ENCODE measurements around the gene SNED1. TPM values are rescaled to one million over a fixed set of nuclear protein-coding genes. Genes with fewer than 3 reads are reported as not detected.
"Not testable (repeated sequence)": the region's sequence is repeated elsewhere in the genome, so short reads cannot be mapped to it uniquely, and the experiment has no call there.

Gene SNED1
- total RNA-seq, 3 donors from 2014 or later: 27.1 to 46.9 (median 35.2) TPM

DNA sequence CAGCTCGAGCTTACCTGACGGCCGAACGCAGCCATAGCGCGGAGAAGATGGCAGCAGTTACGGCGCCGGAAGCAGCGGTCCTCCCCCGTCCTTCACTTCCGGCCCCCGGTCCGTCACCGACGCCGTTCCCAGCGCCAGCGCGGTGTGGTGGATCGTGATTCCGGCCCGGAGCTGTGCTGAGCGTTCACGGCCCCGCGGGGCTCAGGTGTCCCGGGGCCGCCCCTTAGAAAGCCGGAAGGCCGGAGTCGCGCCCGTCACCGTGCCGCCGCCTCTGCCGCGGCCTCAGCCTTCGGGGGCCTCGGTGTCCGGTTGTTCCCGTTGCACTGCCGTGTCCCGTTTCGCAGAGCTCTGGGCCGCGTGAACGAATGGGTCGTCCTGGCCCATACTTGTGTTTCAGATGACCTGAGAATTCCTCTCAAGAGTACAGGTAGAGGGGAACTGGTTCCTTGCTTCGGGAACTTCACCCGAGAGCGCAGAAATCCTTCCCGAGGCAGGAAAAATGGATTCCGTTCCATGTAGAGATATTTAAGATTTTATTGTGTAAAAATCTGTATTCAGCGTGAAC lies 103.9 kb downstream of the SNED1 start, which contains the start of gene MTERF4:
Gene MTERF4, minus strand, starts transcription at position 49 of the 565 bp plus-strand sequence. Its CDS starts 14 bp downstream, at position 35.
- DNase-seq (ENCODE audit: low spot score in 2 of 2): peak; percentile 78 to 90
- Histone ChIP-seq H3K27me3 (no peaks in the 10 kb centered on the region), H3K36me3 (no peaks in the 10 kb centered on the region), H3K9me3 (no peaks in the 10 kb centered on the region), H3K27ac (peak within 1 kb of the TSS; percentile 87 to 89), H3K4me1 (no peaks in the 10 kb centered on the region), H3K4me3 (peak within 1 kb of the TSS; percentile 87 to 90 (median 87))
- intact Hi-C loops (cut with DNase I; ENCODE audit: low total_unique reads): loop anchor here (5.0 kb wide), 1 partner anchor 210 kb away; no protein-coding TSS in a partner anchor
- TF ChIP-seq, protein P1, sequence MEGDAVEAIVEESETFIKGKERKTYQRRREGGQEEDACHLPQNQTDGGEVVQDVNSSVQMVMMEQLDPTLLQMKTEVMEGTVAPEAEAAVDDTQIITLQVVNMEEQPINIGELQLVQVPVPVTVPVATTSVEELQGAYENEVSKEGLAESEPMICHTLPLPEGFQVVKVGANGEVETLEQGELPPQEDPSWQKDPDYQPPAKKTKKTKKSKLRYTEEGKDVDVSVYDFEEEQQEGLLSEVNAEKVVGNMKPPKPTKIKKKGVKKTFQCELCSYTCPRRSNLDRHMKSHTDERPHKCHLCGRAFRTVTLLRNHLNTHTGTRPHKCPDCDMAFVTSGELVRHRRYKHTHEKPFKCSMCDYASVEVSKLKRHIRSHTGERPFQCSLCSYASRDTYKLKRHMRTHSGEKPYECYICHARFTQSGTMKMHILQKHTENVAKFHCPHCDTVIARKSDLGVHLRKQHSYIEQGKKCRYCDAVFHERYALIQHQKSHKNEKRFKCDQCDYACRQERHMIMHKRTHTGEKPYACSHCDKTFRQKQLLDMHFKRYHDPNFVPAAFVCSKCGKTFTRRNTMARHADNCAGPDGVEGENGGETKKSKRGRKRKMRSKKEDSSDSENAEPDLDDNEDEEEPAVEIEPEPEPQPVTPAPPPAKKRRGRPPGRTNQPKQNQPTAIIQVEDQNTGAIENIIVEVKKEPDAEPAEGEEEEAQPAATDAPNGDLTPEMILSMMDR (IDR thresholded peaks at IDR 0.05): no peak
- peak; percentile 90 to 92 (median 90) for TF ChIP-seq POLR2AphosphoS5 (IDR thresholded peaks at IDR 0.05)
- no peak for TF ChIP-seq POLR2A (IDR thresholded peaks at IDR 0.05)

DNA sequence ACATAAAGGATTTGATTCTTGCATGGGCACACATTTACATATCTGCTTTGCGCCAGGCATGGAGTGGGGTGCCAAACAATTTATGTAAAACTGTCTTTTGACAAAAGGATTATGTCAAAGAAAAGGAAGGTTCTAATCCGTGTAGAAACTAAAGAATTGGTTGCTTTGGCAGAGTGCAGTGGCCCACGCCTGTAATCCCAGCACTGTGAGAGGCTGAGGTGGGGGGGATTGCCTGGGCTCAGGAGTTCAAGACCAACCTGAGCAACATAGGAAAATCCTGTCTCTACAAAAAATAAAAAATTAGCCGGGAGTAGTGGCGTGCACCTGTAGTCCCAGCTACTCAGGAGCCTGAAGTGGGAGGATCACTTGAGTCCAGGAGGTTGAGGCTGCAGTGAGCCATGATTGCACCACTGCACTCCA lies 104.8 kb downstream of the SNED1 start:
- Histone ChIP-seq H3K27me3 (no peaks in the 10 kb centered on the region), H3K4me1 (no peaks in the 10 kb centered on the region), H3K36me3 (no peaks in the 10 kb centered on the region), H3K4me3 (peak overlapping the region; percentile 87 to 90 (median 87)), H3K27ac (peak overlapping the region in 1 of 2 donors; percentile 89), H3K9me3 (no peaks in the 10 kb centered on the region)
- intact Hi-C loops (cut with DNase I; ENCODE audit: low total_unique reads): loop anchor here (5.0 kb wide), 1 partner anchor 209 kb away; no protein-coding TSS in a partner anchor
- no peak for TF ChIP-seq POLR2AphosphoS5 (IDR thresholded peaks at IDR 0.05)
- TF ChIP-seq, protein P1 (IDR thresholded peaks at IDR 0.05): no peak
- no peak for TF ChIP-seq POLR2A (IDR thresholded peaks at IDR 0.05)
- DNase-seq (ENCODE audit: low spot score in 2 of 2): no peak

DNA sequence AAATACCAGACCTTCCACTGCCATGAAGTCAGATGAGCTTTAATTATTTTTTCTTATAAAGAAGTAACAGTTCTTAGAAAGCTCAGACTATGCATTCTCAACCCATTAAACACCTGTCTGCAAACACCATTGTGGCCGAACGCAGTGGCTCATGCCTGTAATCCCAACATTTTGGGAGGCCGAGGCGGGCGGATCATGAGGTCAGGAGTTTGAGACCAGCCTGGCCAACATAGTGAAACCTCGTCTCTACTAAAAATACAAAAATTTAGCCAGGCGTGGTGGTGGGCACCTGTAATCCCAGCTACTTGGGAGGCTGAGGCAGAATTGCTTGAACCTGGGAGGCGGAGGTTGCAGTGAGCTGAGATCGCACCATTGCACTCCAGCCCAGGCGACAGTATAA lies 106.2 kb downstream of the SNED1 start:
- not testable (repeated sequence) for H3K4me1 ChIP-seq; H3K9me3 ChIP-seq; DNase-seq (ENCODE audit: low spot score in 2 of 2); H3K36me3 ChIP-seq; H3K4me3 ChIP-seq; H3K27ac ChIP-seq; H3K27me3 ChIP-seq
- intact Hi-C loops (cut with DNase I; ENCODE audit: low total_unique reads): loop anchor here (5.0 kb wide), 1 partner anchor 208 kb away; no protein-coding TSS in a partner anchor

DNA sequence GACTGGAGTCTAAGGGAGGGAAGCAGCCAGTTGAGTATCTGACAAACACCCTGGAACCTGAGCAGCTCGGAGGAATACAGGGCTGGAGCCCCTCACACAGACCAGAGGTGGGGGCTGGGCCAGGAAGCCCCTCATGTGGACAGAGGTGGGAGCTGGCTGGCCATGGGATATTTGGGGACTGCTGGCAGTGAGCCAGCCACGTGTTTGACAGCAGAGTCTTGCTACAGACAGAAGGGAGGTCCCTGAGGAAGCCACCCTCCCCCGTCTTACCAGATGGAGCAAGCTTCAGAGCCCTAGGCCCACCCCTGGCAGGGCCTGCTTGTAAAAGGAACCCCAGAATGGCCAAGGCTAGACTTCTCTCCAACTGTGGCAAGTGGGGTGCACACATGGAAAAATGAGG lies 107.2 kb downstream of the SNED1 start:
- no peak for TF ChIP-seq POLR2A (IDR thresholded peaks at IDR 0.05)
- no peaks in the 10 kb centered on the region for H3K4me1 ChIP-seq
- H3K27me3 ChIP-seq: no peaks in the 10 kb centered on the region
- DNase-seq (ENCODE audit: low spot score in 2 of 2): no peak
- no peaks in the 10 kb centered on the region for H3K9me3 ChIP-seq
- intact Hi-C loops (cut with DNase I; ENCODE audit: low total_unique reads): no loop called here
- H3K27ac ChIP-seq: no peak overlapping the region
- H3K4me3 ChIP-seq: no peak overlapping the region
- H3K36me3 ChIP-seq: no peaks in the 10 kb centered on the region

DNA sequence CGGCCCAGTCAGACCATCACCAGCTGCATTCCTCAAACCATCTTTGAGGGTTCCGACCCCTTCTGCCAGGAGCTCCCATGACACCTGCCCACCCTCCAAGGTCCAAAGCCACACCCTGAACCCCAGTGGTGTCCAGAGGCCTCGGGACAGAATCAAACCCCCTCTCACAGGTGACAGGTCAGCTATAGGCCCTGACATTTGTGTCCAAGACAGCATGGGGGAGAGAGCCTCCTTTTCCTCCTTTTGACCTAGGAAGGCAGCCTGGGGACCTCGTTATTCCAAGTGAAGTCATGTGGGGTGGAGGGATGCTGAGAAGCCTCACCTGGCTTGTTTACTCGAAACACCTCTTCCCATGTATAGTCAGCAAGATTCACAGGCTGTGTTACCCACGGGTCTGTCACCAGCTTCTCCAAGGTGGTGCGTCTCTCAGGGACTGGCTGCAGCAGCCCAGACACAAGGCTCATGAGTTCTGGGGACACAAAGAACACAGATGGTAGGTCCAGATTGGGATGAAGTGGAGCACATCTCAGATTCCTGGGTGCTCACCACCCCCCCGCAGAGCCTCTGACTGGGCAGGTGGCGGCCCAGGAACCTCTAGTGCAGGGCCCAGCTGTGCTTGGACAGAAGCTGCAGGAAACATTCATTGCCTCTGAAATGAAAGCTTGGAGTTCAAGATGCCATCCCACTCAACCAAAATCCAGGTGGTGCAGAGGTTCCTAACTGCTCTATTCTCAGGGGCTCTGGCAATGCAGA lies 108.8 kb downstream of the SNED1 start:
- no peaks in the 10 kb centered on the region for H3K36me3 ChIP-seq

More for the DNA sequence above, 108.8 kb downstream of the SNED1 start:
- H3K9me3 ChIP-seq: no peaks in the 10 kb centered on the region
- H3K4me3 ChIP-seq: no peak overlapping the region
- no peak for TF ChIP-seq POLR2A (IDR thresholded peaks at IDR 0.05)
- no peak for TF ChIP-seq POLR2AphosphoS5 (IDR thresholded peaks at IDR 0.05)
- TF ChIP-seq, protein P1 (IDR thresholded peaks at IDR 0.05): no peak
- no peak overlapping the region for H3K27ac ChIP-seq
- no peak for DNase-seq (ENCODE audit: low spot score in 2 of 2)
- no peaks in the 10 kb centered on the region for H3K4me1 ChIP-seq
- intact Hi-C loops (cut with DNase I; ENCODE audit: low total_unique reads): no loop called here
- H3K27me3 ChIP-seq: no peaks in the 10 kb centered on the region

Measured in breast epithelium (tissue), 4 donors.